GF-D8 (cell line): Measurements from ENCODE around the gene AMN.

Experiments used
- DNase-seq: peaks from one replicate; lab custom pipeline; 2025; lab: John Stamatoyannopoulos, UW

Gene AMN

DNA sequence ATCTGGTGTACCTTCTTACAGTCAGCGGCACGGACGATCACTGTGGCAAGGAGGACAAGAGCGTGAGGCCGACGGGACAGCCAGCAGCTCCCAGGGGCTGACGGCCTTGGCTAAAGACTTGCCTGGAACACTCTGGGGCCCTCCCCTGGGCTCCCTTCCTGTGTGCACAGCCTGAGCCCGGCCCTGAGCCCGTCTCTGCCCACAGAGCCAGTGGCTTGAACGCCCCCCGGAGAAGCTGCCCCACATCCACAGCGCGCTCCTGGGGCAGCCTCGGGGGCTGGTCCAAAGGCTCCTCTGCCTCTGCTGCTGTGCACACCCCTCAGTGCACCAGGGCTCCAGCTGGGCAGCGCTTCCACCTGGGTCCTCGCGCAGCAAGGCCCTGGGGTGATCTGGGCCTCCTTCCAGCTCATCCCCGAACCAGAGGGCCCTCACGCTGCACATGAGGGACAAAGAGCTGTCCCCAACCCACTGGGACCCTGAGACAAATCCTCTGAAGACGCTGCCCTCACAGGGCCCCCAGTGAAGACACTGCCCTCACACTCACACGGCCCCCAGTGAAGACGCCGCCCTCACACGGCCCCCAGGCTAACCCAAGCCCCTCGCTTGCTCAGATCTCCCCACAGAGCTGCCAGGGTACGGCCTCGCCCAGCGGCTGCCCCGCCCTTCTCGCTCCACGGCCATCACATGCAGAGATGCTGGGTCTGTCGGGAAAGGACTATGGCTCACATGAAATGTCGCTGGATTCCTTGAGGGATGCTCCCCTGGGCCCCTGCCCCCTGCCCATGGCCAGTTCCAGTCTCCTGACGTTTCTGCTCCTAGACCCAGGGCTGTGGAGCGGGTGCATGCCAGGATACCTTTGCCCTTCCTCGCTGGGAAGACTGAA, 22.2 kb downstream of the AMN start:
- no peak for DNase-seq

DNA sequence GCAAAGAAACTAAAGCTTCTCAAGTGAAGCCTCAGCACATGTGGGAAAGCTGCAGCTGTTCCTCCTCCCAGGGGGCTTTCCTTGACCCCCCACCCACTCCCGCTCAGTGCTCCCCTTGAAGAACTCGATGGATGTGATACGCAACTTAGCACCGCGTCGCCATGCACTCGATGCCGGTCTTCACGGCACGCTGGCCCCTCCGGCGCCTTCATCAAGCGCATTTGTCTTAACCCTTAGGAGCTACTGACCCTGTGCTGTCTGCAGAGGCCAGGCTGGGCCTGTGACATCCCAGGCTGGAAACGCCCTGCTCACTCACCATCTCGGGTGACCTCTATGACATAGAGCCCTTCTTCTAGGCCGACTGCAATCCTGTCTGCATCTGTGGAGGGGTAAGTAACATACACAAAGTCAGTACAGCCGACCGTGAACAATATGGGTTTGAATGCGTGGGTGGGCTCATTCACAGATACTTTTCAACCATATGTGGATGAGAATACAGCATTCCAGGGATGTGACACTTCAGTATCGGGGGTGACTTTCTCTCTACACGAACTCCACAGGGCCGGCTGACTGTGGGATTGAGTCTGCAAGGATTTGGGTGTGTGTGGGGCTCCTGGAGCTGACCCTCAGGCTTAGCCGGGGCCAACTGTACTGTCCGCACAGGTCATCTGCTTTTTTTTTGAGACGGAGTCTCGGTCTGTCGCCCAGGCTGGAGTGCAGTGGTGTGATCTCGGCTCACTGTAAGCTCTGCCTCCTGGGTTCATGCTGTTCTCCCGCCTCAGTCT, 23.1 kb downstream of the AMN start:
- DNase-seq, result no peak

DNA sequence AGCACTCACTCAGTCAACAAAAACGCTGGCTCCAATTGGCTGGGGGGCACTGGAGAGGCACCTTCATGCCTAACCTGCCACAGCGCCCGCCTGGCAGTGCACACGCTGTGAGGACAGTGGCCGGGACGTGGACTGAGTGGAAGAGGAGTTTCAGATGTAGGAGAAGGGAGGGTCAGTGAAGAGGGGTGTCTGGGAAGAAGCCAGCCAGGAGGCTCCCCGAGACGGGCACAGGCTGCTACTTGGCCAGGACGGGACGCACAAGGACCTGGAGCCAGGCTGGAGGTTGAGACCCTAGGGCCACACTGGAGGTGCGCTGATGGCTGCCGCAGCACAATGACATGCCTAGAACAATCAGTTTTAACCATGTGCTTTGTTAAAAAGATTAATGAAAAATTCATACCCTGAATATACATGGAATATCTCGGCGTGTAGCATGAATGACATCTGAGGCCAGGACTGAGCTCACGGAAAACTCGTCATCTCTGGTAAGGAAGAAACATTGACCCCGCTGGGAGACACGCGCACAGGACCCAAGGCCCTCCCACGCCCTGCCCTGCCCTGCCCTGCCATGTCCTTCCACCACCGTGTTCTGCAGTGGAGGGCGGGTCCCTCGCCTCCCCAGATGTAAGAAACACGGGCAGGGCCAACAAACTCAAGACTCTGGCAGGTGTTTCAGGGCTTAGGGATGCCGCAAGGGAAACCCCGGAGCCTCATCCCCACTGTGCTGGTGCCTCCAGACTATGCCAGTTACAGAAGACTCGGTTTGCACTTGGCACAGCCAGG, 25.0 kb downstream of the AMN start:
- no peak for DNase-seq

DNA sequence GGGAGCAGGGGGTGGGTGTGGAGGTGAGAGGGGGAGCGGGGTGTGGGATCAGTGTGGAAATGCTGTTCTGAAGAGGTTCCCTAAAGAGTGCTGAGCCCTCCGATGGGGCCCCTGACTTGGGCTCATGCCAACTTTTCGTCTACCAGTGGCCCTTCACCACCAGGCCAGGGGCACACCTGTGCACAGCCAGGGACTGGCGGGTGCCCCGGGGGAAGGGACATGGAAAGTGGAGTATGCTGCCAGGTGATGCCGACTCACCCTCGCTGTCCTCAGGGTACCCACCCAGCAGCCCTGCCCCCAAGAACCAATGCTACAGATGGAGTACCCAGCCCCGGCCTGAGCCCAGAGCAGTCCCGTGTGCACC, 26.2 kb downstream of the AMN start:
- no peak for DNase-seq

DNA sequence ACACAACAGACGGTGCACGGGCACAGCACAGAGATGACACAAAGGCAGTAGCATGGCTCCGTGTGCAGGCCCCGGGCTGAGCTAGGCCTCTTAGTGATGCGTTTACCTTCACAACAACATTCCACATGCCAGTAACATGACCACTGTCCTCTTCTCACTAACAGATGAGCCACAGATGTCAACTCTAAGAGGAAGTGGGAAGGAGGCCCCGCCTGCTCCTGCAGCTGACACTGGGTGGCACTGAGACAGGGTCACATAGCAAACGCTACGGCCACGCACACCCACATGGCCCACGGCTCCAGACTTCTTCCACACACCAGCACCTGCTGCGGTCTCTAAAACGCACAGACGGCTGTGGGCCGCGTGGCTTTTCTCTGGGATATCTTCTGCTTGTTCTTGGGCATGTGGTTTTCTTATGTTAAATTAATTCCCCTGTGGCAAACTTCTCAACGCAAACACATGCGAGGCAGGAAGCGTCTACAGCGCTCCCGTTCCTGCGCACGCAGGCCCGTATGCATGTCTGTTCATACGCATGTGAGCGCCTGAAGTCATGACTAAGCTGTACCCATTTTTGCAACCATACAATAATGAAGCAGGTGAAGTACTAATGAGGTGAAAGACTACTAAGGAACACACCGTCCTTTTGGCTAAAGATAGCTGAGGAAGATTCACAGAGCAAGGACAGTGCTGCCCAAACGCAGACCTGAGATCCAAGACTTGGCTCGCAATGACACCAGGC, 26.8 kb downstream of the AMN start:
- peak; percentile 61 for DNase-seq

- no peak for DNase-seq
Measured at GRCh38 chr14:102949801-102950451, 27.5 kb downstream of the AMN start.

DNA sequence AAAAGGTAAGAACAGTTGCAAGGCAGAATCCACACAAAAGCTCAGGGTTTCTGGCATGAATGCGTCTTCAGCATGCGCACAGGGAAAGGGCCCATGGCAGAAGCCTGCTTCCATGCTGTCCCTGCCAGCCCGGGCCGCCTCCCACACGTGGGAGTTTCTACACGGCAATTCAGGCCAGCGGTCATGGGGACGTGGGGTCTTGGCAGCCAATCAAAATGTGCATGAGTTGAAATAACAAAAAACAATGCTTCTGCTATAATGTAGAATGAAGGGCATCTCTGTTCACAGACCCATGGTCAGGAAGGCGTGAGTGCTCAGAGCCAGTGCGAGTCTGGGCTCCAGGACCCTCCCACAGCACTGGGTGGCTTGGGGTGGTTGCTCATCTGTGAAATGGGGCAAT, 28.6 kb downstream of the AMN start:
- DNase-seq, result no peak

- DNase-seq, result no peak
Measured at GRCh38 chr14:102951799-102952198, 29.3 kb downstream of the AMN start.

DNA sequence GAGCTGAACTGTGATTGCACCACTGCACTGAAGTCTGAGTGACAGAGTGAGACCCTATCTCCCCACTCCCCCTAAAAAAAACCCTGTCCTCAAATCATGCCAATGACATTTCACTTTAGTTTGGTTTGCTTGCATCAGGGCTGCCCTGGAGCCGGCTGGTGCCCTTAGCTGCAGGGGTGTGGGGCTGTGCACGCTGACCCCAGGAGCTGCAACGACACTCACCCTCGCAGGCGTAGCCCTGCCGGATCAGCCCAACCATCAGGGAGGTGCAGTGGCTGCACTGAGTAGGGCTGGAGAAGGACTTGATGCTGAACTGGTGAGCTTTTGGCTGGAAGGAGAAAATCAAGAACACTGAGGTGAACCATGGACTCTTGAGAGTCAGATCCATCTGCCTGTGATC, 29.8 kb downstream of the AMN start:
- no peak for DNase-seq

DNA sequence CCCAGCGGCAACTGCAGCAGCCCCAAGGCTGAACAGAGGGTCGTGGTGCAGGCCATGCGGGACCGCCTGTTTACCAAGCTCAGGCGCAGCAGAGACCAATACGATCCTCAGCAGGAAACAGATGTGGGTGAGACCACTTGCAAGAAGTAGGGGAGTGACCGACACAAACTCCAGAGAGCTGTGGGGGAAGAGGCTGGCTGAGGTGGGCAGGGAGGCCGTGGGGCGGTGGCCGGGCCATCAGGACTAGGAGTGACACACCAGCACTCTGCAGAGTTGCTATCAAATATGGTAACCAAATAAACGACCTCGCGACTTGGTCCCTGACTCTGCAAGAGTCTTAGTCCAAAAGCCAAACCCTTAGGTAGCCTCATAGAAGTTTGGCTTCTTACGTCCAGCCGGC, 30.6 kb downstream of the AMN start:
- DNase-seq, result no peak

- no peak for DNase-seq
Measured at GRCh38 chr14:102954081-102954789, 31.8 kb downstream of the AMN start.

DNA sequence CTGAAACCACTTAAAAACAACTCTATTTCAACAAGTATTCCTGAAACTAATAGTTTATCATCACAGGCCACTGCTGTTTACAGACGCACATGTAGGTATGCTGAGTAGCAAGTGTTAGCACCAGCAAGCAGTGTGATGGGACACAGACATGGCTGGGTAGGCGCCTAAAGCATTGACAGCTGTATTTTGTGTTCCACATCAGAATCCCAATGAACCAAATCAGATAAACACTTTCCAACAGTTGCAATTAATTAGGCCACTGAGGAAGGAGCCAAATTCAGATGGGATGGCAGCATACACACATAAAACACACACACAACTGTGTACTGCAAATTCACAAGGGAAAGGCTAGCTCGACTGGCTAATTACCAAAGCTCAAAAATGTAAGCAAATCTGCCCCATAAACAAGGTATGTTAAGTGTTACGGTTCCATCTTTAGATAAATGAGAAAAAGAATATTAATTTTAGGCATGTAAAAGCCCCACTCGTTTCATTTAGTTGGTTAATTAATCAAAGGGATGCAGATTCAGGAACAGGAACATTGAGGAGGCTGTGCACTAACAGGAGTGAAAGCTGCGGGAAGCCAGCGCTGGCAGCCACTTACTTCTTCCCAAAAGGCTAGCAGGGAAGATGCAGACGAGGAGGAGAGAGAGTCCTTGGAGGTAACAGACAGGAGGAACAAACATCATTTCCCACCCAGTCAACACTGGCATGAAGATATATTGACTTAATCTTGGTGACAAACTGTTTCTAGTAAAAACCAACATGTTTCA, 33.4 kb downstream of the AMN start:
- DNase-seq, result no peak

GRCh38 chr14:102957222-102957621, 34.8 kb downstream of the AMN start:
- no peak for DNase-seq

DNA sequence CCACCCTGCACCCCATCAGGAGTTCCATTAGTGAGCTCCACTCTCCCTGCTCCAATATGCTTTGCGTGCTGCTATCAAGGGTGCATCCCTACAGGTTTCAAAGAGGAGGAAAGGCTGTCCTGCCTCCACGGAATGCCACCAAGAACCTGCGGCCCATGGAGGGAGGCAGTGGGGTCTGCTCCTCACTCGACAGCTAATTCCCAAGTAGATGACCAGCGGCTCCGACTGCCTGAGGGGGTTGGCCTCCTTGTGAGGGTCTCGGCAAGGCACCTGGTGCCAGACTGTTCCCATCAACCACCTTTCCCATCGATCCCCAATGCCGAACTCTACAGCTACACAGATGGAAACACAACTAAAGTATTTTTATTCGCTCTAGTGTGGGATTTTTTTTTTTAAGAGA, 36.0 kb downstream of the AMN start:
- no peak for DNase-seq

DNA sequence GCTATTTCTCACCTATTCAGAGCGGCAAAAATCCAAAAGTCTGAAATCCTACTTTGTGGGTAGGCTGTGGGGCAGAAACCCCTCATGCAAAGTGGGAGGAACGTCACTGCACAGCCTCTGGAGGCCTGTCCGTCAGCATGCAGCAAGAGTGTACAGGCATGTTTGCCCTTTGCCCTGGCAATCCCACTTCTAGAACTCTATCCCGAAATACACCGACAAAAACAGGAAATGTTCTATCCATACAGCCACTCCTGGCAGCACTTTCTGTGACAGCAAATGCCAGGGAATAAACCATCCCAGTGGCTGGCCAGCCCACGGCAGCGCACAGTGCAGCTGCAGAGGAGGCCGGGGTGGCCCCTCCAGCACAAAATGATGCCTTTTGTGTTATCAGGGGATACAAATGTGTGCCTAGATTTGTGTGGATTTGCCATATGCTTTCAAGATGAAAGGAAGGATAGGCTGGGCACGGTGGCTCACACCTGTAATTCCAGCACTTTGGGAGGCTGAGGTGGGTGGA, 39.7 kb downstream of the AMN start:
- DNase-seq, result no peak

DNA sequence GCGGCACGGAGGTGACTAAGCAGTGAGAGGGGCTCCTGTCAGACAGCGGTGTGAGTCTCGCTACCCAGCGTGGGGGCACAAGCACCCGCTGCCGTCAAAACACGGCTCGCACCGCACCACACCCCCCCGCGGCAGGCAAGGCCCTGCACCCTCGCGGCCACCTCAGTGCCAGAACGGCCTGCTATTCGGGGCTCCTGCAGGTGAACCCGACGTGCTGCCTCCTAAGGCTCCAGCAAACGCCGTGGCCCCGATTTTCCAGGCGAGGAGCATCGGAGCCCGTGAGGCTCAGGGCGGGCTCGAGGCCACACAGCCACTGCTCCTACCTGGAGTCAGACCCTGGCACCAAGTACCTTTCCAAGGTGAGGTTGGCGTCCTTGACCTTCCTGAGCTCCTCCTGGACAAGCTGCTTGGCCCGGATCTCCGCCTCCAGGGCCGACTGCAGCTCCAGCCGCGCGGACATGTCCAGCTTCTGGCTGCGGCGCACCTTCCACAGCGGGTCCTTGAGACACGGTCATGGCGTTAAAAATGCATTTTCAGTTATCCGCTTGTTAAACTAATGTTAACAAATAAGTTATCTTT, 41.8 kb downstream of the AMN start:
- DNase-seq, result no peak

DNA sequence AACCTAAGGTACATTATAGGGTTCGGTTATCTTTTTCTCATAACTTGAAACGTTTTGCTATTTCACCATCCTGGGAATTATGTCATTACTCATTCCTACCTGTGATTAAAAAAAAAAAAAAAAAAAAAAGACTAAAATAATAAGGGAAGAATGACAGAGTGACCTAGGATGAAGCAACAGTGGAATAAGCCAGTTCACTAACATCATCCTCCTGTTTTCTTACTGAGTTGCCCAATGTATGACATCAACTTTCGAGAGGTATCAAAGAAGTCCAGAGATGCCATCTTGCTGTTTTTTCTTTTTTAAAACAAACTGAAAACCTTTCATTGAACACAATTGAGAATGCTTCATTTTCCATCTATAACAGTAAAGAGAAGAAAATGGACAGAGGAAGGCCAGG, 42.8 kb downstream of the AMN start:
- DNase-seq, result no peak

DNA sequence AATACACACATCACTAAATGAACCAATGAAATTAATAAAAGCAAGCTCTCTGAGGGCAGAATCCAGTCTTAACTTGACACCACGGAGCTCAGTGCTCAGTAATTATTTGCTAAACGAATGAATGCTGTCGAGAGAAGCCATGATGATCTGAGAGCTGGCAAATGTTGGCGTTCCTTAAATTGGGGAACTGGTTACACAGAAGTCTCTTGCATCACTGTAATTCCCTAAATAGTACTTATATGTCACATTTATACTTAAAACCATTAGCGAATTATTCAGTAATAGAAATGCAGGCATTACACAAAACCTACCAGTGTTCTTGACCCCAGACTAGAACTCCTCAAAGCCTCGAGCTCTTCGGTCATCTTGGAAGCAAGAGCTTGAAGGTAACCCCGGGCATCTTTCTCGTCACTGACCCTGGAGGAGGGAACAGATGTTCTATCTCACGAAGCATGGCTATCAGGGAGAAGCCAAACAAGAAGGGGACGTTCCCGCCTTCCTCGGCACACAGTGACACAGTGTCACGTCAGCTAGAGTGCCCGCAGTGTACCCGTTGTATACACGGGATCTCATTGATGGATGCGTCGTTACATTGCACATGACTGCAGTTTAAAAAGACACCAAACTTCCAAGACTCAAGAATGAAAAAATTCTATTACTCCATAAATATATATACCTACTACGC, 43.6 kb downstream of the AMN start:
- DNase-seq, result no peak
